Amniotic epithelial cell (primary cell): ENCODE results near the gene ZNF316.
A peak's percentile ranks its signal among the peaks of the same experiment; 100 is the strongest.
"Not testable (repeated sequence)": the region's sequence is repeated elsewhere in the genome, so short reads cannot be mapped to it uniquely, and the experiment has no call there.

Source experiments
- DNase-seq: peaks from one replicate; pipeline ENCODE4 v3.0.0-alpha.2; 2010; ENCODE audit warnings: low read depth

Gene ZNF316

GRCh38 chr7:6621195-6622133, 15.7 kb upstream of the ZNF316 start:
- no peak for DNase-seq

- DNase-seq: no peak
Measured at GRCh38 chr7:6622134-6622710, 14.9 kb upstream of the ZNF316 start.

GRCh38 chr7:6623589-6624245, 13.4 kb upstream of the ZNF316 start:
- DNase-seq: no peak

GRCh38 chr7:6624246-6624611, 12.9 kb upstream of the ZNF316 start:
- DNase-seq: no peak

- no peak for DNase-seq
Measured at GRCh38 chr7:6628045-6628444, 9.1 kb upstream of the ZNF316 start.

- no peak for DNase-seq
Measured at GRCh38 chr7:6630007-6630849, 6.9 kb upstream of the ZNF316 start.

- no peak for DNase-seq
Measured at GRCh38 chr7:6631605-6632004, 5.5 kb upstream of the ZNF316 start.

- DNase-seq: no peak
Measured at GRCh38 chr7:6634021-6634420, 3.1 kb upstream of the ZNF316 start.

- DNase-seq: not testable (repeated sequence)
Measured at GRCh38 chr7:6634971-6635370, 2.1 kb upstream of the ZNF316 start.

GRCh38 chr7:6637544-6638229, 569 bp downstream of the ZNF316 start:
- DNase-seq: peak; percentile 3

- no peak for DNase-seq
Measured at GRCh38 chr7:6639032-6639431, 1.9 kb downstream of the ZNF316 start.

GRCh38 chr7:6639627-6640026, 2.5 kb downstream of the ZNF316 start:
- no peak for DNase-seq

GRCh38 chr7:6640246-6640721, 3.2 kb downstream of the ZNF316 start:
- DNase-seq: peak; percentile 57

GRCh38 chr7:6641305-6642035, 4.4 kb downstream of the ZNF316 start:
- no peak for DNase-seq

- DNase-seq: no peak
Measured at GRCh38 chr7:6642239-6642839, 5.2 kb downstream of the ZNF316 start.

GRCh38 chr7:6642861-6643640, 5.9 kb downstream of the ZNF316 start:
- no peak for DNase-seq

- no peak for DNase-seq
Measured at GRCh38 chr7:6643915-6644625, 7.0 kb downstream of the ZNF316 start.

GRCh38 chr7:6644728-6645127, 7.6 kb downstream of the ZNF316 start:
- no peak for DNase-seq

GRCh38 chr7:6646465-6646864, 9.3 kb downstream of the ZNF316 start:
- DNase-seq: no peak
